T-helper 22 cell (primary cell): ENCODE data around the gene LAMC2.

Experiments used
- DNase-seq: peaks from one replicate; pipeline ENCODE4 v3.0.0-alpha.2; 2020; ENCODE audit warnings: low read depth

LAMC2 gene

GRCh38 chr1:183173828-183174227 lies 12.2 kb upstream of the LAMC2 start:
- no peak for DNase-seq

GRCh38 chr1:183175631-183176030 lies 10.4 kb upstream of the LAMC2 start:
- DNase-seq: no peak

GRCh38 chr1:183178545-183178944 lies 7.5 kb upstream of the LAMC2 start:
- DNase-seq: no peak

GRCh38 chr1:183179033-183179432 lies 7.0 kb upstream of the LAMC2 start:
- no peak for DNase-seq

- no peak for DNase-seq
Measured at GRCh38 chr1:183180218-183180617, 5.8 kb upstream of the LAMC2 start.

GRCh38 chr1:183180634-183181056 lies 5.4 kb upstream of the LAMC2 start:
- DNase-seq: no peak

- no peak for DNase-seq
Measured at GRCh38 chr1:183186841-183187240, 777 bp downstream of the LAMC2 start.

GRCh38 chr1:183188240-183188639 lies 2.2 kb downstream of the LAMC2 start:
- no peak for DNase-seq

GRCh38 chr1:183191833-183192232 lies 5.8 kb downstream of the LAMC2 start:
- DNase-seq: no peak

GRCh38 chr1:183193963-183194525 lies 8.0 kb downstream of the LAMC2 start:
- DNase-seq: no peak

- no peak for DNase-seq
Measured at GRCh38 chr1:183194527-183195141, 8.6 kb downstream of the LAMC2 start.

GRCh38 chr1:183195142-183195574 lies 9.1 kb downstream of the LAMC2 start:
- DNase-seq: no peak

- DNase-seq: no peak
Measured at GRCh38 chr1:183197762-183198161, 11.7 kb downstream of the LAMC2 start.

- no peak for DNase-seq
Measured at GRCh38 chr1:183198463-183198862, 12.4 kb downstream of the LAMC2 start.

- no peak for DNase-seq
Measured at GRCh38 chr1:183199304-183199703, 13.2 kb downstream of the LAMC2 start.

- no peak for DNase-seq
Measured at GRCh38 chr1:183200451-183200850, 14.4 kb downstream of the LAMC2 start.

GRCh38 chr1:183203094-183203493 lies 17.0 kb downstream of the LAMC2 start:
- DNase-seq: no peak

- DNase-seq: no peak
Measured at GRCh38 chr1:183205196-183205781, 19.2 kb downstream of the LAMC2 start.

GRCh38 chr1:183206538-183207122 lies 20.6 kb downstream of the LAMC2 start:
- DNase-seq: no peak

- DNase-seq: no peak
Measured at GRCh38 chr1:183209533-183210158, 23.6 kb downstream of the LAMC2 start.

GRCh38 chr1:183210681-183211080 lies 24.6 kb downstream of the LAMC2 start:
- no peak for DNase-seq

GRCh38 chr1:183212870-183213269 lies 26.8 kb downstream of the LAMC2 start:
- no peak for DNase-seq
